ENCODE data around the gene ULK4.
"Not testable (repeated sequence)": the region's sequence is repeated elsewhere in the genome, so short reads cannot be mapped to it uniquely, and the experiment has no call there.

ULK4 gene

DNA sequence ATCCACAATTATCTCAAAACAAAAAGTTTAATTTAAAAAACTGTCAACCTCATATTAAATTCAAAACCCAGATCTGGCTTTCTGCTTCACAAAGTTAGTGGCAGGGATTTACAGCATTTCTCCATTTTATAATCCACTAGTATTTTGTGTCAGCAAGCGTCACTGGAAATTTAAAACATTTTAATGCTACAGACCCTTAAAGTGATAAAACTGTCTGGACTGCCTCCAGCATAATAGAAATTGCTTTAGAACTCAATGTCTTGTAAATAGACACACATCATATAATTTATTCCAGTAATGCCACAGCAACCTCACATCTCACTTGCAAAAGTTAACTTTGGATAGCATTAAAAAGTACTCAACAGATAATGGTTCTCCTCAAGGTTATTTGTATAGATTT, 116.1 kb downstream of the ULK4 start:
- TF ChIP-seq, protein P1, sequence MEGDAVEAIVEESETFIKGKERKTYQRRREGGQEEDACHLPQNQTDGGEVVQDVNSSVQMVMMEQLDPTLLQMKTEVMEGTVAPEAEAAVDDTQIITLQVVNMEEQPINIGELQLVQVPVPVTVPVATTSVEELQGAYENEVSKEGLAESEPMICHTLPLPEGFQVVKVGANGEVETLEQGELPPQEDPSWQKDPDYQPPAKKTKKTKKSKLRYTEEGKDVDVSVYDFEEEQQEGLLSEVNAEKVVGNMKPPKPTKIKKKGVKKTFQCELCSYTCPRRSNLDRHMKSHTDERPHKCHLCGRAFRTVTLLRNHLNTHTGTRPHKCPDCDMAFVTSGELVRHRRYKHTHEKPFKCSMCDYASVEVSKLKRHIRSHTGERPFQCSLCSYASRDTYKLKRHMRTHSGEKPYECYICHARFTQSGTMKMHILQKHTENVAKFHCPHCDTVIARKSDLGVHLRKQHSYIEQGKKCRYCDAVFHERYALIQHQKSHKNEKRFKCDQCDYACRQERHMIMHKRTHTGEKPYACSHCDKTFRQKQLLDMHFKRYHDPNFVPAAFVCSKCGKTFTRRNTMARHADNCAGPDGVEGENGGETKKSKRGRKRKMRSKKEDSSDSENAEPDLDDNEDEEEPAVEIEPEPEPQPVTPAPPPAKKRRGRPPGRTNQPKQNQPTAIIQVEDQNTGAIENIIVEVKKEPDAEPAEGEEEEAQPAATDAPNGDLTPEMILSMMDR (IDR thresholded peaks at IDR 0.05; ENCODE audit: borderline replicate concordance, control extremely low read depth, extremely low read depth, insufficient read depth, missing control alignments) = no peak
- in situ Hi-C loops (cut with MboI; ENCODE audit: low sequenced_read_pairs, unreplicated experiment) = no loop called here

DNA sequence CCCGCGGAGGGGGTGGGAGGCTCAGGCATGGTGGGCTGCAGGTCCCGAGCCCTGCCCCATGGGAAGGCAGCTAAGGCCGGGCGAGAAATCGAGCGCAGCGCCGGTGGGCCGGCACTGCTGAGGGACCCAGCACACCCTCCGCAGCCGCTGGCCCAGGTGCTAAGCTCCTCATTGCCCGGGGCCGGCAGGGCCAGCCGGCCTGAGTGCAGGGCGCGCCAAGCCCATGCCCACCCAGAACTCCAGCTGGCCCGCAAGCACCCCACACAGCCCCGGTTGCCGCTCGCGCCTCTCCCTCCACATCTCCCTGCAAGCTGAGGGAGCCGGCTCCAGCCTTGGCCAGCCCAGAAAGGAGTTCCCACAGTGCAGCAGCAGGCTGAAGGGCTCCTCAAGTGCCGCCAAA, 117.6 kb downstream of the ULK4 start:
- in situ Hi-C loops (cut with MboI; ENCODE audit: low sequenced_read_pairs, unreplicated experiment); DNase-seq (ENCODE audit: low spot score): not testable (repeated sequence)

More for the DNA sequence above, 116.1 kb downstream of the ULK4 start:
- DNase-seq (ENCODE audit: low spot score) = no peak

DNA sequence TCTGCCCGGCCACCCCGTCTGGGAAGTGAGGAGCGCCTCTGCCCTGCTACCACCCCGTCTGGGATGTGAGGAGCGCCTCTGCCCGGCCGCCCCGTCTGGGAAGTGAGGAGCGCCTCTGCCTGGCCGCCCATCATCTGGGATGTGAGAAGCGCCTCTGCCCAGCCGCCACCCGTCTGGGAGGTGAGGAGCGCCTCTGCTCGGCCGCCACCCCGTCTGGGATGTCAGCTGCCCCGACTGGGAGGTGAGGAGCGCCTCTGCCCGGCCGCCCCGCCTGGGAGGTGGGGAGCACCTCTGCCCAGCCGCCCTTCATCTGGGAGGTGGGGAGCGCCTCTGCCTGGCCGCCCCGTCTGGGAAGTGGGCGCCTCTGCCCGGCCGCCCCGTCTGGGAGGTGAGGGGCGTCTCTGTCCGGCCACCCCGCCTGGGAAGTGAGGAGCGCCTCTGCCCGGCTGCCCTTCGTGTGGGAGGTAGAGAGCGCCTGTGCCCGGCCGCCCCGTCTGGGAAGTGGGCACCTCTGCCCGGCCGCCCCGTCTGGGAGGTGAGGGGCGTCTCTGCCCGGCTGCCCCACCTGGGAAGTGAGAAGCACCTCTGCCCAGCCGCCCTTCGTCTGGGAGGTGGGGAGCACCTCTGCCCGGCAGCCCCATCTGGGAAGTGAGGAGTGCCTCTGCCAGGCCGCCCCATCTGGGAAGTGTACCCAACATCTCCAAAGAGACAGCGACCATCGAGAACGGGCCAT, 120.8 kb downstream of the ULK4 start:
- in situ Hi-C loops (cut with MboI; ENCODE audit: low sequenced_read_pairs, unreplicated experiment); DNase-seq (ENCODE audit: low spot score): not testable (repeated sequence)

DNA sequence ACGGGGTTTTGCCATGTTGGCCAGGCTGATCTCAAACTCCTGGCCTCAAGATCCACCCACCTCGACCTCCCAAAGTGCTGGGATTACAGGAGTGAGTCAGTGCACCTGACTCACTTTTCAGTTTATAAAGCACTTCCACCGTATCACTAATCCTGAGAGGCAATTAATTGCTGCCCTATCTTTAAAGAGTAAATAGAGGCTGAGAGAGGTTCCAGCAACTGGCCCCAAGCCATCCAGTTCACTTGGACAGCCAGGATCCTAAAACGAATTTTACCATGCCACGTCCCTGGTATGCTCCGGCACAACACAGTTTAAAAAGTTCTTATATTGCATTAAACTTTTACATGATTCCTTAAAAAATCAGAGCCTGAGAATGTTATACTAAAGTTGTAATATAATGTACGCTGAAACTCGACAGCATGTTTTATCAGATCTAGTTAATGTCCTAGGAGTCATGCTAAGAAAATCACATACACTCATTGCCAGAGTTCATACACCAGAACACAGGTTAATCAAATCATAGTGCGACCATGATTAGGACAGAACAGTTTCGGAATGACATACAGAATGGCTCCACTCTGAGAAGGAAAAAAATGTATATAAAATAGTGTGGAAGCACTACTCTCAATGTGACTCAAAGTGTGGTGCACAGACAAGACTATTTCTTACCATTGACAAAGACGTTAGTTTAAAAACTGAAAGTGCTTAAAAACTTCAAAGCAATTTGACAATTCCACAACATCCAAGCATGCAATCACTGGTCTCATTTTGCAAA, 125.4 kb downstream of the ULK4 start:
- in situ Hi-C loops (cut with MboI; ENCODE audit: low sequenced_read_pairs, unreplicated experiment) = no loop called here
- DNase-seq (ENCODE audit: low spot score) = peak; percentile 40
- TF ChIP-seq, protein P1 (IDR thresholded peaks at IDR 0.05; ENCODE audit: borderline replicate concordance, control extremely low read depth, extremely low read depth, insufficient read depth, missing control alignments) = no peak

DNA sequence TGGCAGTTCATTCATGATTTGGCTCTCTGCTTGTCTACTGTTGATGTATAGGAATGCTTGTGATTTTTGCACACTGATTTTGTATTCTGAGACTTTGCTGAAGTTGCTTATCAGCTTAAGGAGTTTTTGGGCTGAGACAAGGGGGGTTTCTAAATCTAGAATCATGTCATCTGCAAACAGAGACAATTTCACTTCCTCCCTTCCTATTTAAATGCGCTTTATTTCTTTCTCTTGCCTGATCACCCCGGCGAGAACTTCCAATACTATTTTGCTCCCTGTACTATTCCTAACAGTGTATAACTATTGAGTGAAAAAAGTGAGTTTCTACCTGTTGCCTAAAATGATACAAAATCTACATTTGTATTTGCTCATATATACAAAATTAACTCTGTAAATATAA, 128.3 kb downstream of the ULK4 start:
- DNase-seq (ENCODE audit: low spot score) = no peak
- TF ChIP-seq, protein P1 (IDR thresholded peaks at IDR 0.05; ENCODE audit: borderline replicate concordance, control extremely low read depth, extremely low read depth, insufficient read depth, missing control alignments) = no peak
- in situ Hi-C loops (cut with MboI; ENCODE audit: low sequenced_read_pairs, unreplicated experiment) = no loop called here

DNA sequence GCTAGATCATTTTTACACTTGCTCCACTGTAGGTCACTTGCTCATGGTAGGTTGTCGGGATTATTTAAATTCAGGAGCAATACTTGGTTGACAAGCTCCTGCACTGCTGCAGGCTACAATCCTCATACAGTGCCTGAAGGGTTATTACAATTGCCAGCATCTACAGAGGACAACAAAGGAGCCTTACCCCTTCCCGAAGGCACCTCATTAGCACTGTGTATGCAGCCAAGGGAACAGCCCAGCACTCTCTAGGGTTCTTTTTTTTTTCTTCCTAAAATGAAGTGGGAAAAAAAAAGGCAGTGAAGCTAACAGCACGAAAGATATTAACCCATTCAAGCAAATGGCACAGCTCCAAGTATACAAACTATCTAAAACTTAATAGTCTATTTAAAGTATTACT, 142.7 kb downstream of the ULK4 start:
- in situ Hi-C loops (cut with MboI; ENCODE audit: low sequenced_read_pairs, unreplicated experiment) = no loop called here
- no peak for DNase-seq (ENCODE audit: low spot score)
- TF ChIP-seq, protein P1 (IDR thresholded peaks at IDR 0.05; ENCODE audit: borderline replicate concordance, control extremely low read depth, extremely low read depth, insufficient read depth, missing control alignments) = no peak

DNA sequence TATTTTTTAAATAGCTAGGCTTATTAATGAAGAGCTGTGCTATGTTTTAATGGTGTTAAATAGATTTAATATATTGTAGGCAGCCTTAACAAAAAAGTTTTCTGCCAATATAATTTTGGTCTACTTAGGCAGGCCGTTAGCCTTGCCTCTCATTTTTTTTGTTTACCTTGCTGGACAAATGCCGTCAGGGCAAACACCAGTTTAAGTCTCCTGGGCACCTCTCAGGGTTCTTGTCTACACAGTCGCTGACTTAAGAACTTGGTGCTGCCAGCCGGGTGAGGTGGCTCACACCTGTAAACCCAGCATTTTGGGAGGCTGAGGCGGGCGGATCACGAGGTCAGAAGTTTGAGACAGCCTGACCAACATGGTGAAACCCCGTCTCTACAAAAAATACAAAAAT, 153.3 kb downstream of the ULK4 start:
- in situ Hi-C loops (cut with MboI; ENCODE audit: low sequenced_read_pairs, unreplicated experiment) = no loop called here
- TF ChIP-seq, protein P1 (IDR thresholded peaks at IDR 0.05; ENCODE audit: borderline replicate concordance, control extremely low read depth, extremely low read depth, insufficient read depth, missing control alignments) = no peak
- no peak for DNase-seq (ENCODE audit: low spot score)

All from GM13976 (cell line).